Left renal cortex interstitium (tissue), 4 donors: ENCODE measurements around the gene PKNOX1. TPM values are rescaled to one million over a fixed set of nuclear protein-coding genes. Genes with fewer than 3 reads are reported as not detected.
"Not testable (repeated sequence)": the region's sequence is repeated elsewhere in the genome, so short reads cannot be mapped to it uniquely, and the experiment has no call there.

Source experiments
- DNase-seq, 4 donors: peaks; one replicate each; pipeline ENCODE4 v3.0.0-alpha.2; 2013; ENCODE audit warnings: low read depth in 4 of 4, low spot score in 2 of 4, missing footprints in 1 of 4
- polyA plus RNA-seq, 4 donors: library from polyadenylated mRNA; unstranded; fragments of 120-200 nt; gene quantifications; one replicate each; pipeline ENCODE4 v1.2.1, GENCODE V29; 2013; ENCODE audit not compliant: insufficient read length in 4 of 4

The PKNOX1 gene
- polyA plus RNA-seq, 4 donors: 23.9 to 30.9 (median 26.8) TPM

GRCh38 chr21:43043291-43043690 lies 68.9 kb downstream of the PKNOX1 start:
- not testable (repeated sequence) for DNase-seq

GRCh38 chr21:43044547-43044946 lies 70.2 kb downstream of the PKNOX1 start:
- DNase-seq: not testable (repeated sequence)

- not testable (repeated sequence) for DNase-seq
These were observed 71.0 kb downstream of the PKNOX1 start for GRCh38 chr21:43045165-43045875.

GRCh38 chr21:43045876-43046821 lies 71.8 kb downstream of the PKNOX1 start:
- not testable (repeated sequence) for DNase-seq

- DNase-seq: not testable (repeated sequence)
These were observed 78.8 kb downstream of the PKNOX1 start for GRCh38 chr21:43053112-43053511.

- not testable (repeated sequence) for DNase-seq
These were observed 88.7 kb downstream of the PKNOX1 start for GRCh38 chr21:43062955-43063664.

GRCh38 chr21:43064265-43064917 lies 90.0 kb downstream of the PKNOX1 start:
- DNase-seq: not testable (repeated sequence)

- DNase-seq: not testable (repeated sequence)
These were observed 91.6 kb downstream of the PKNOX1 start for GRCh38 chr21:43065991-43066390.

- not testable (repeated sequence) for DNase-seq
These were observed 92.3 kb downstream of the PKNOX1 start for GRCh38 chr21:43066690-43067089.

GRCh38 chr21:43068065-43068464 lies 93.7 kb downstream of the PKNOX1 start:
- not testable (repeated sequence) for DNase-seq

- DNase-seq: not testable (repeated sequence)
These were observed 95.3 kb downstream of the PKNOX1 start for GRCh38 chr21:43069682-43070081.

- DNase-seq: not testable (repeated sequence)
These were observed 98.4 kb downstream of the PKNOX1 start for GRCh38 chr21:43072742-43073141.

GRCh38 chr21:43074401-43075169 lies 100.2 kb downstream of the PKNOX1 start:
- DNase-seq: not testable (repeated sequence)

- not testable (repeated sequence) for DNase-seq
These were observed 101.0 kb downstream of the PKNOX1 start, which contains the start of gene CBS for GRCh38 chr21:43075170-43076022. CBS (minus strand) TSS chr21:43075835; CDS start chr21:43072193, 3,642 bp downstream.

GRCh38 chr21:43076023-43076637 lies 101.8 kb downstream of the PKNOX1 start:
- not testable (repeated sequence) for DNase-seq

GRCh38 chr21:43076643-43077042 lies 102.3 kb downstream of the PKNOX1 start:
- not testable (repeated sequence) for DNase-seq

- not testable (repeated sequence) for DNase-seq
These were observed 108.4 kb downstream of the PKNOX1 start for GRCh38 chr21:43082587-43083300.
